Body of pancreas (tissue), 4 donors: ENCODE measurements around the gene SAMD13. TPM values are rescaled to one million over a fixed set of nuclear protein-coding genes. Genes with fewer than 3 reads are reported as not detected.

Experiments used
- ATAC-seq: fragments of 150-250 bp; one replicate; pipeline ENCODE4 v1.9.1; 2016
- DNase-seq, 4 donors: peaks; one replicate each; pipeline ENCODE4 v3.0.0-alpha.2; 2019
- H3K27ac ChIP-seq, 4 donors: fragments of 200-600 bp; sonication (generic); 1 replicate in 3 of 4; 2 replicates in 1 of 4; pipeline versions ENCODE4 v1.5.1 to v1.6.1; 2016 to 2019; ENCODE audit warnings: mild to moderate bottlenecking in 1 of 4, mixed read lengths in 1 of 4, moderate library complexity in 1 of 4
- H3K27me3 ChIP-seq, 2 donors: fragments of 200-600 bp; sonication (generic); one replicate each; pipeline ENCODE4 v1.6.0; 2016; ENCODE audit warnings: mild to moderate bottlenecking in 1 of 2
- H3K36me3 ChIP-seq, 2 donors: fragments of 200-600 bp; sonication (generic); replicated peaks in 1 of 2; 2 replicates each; pipeline ENCODE4 v1.5.1; 2016; ENCODE audit warnings: low read depth in 2 of 2; ENCODE audit not compliant: insufficient read depth in 1 of 2
- H3K4me1 ChIP-seq: fragments of 200-600 bp; sonication (generic); one replicate; pipeline ENCODE4 v1.6.0; 2016
- H3K4me3 ChIP-seq, 2 donors: fragments of 200-600 bp; sonication (generic); 1 replicate in 1 of 2; 2 replicates in 1 of 2; pipeline ENCODE4 v1.5.1; 2016 to 2019
- H3K9me3 ChIP-seq, 3 donors: fragments of 200-600 bp; sonication (generic); 1 replicate in 2 of 3; 2 replicates in 1 of 3; pipeline ENCODE4 v1.5.1; 2016
- CTCF ChIP-seq, 7 experiments: fragments of 450-650 bp in 4 of 7; fragments of 200-600 bp in 3 of 7; sonication (generic) in 3 of 7; IDR thresholded peaks; one replicate each; pipeline ENCODE4 v1.5.1; 2016 to 2019; ENCODE audit warnings: antibody characterized with exemption in 7 of 7
- POLR2A ChIP-seq, 3 donors: fragments of 450-650 bp; IDR thresholded peaks; one replicate each; pipeline ENCODE4 v1.6.1; 2016; ENCODE audit warnings: antibody characterized with exemption in 3 of 3, mild to moderate bottlenecking in 2 of 3
- WGBS, 2 donors: methylation state at CpG; one replicate each; pipeline ENCODE4 v1.1.5; 2017; 5-methylcytosine and 5-hydroxymethylcytosine counted together
- intact Hi-C: fragments of 100-400 bp; cut with DNase I; formaldehyde crosslinking; loops from one replicate; pipeline ENCODE4 v1.15.1; 2023
- total RNA-seq, 2 donors: library from RNA; depleted of rRNA; stranded (reverse); fragments of >200 nt; gene quantifications; one replicate each; pipeline ENCODE4 v1.1.0, GENCODE V29; 2016

The SAMD13 gene
- total RNA-seq, 2 donors from 2014 or later = 0.66 to 1.3 TPM

GRCh38 chr1:84356881-84357280 is 55.4 kb downstream of the SAMD13 start:
- TF ChIP-seq POLR2A (IDR thresholded peaks at IDR 0.05) = no peak
- TF ChIP-seq CTCF (IDR thresholded peaks at IDR 0.05) = no peak
- WGBS, 2 donors = 82 to 97% methylated on average over 1 of the region's 1 CpG

GRCh38 chr1:84358695-84359094 is 57.2 kb downstream of the SAMD13 start:
- Histone ChIP-seq H3K27me3 (no peaks in the 10 kb centered on the region), H3K27ac (no peak overlapping the region), H3K36me3 (no peaks in the 10 kb centered on the region), H3K9me3 (no peaks in the 10 kb centered on the region), H3K4me1 (no peaks in the 10 kb centered on the region), H3K4me3 (no peak overlapping the region)
- no peak for ATAC-seq
- no peak for DNase-seq
- 76 to 88% methylated on average over 4 of the region's 4 CpGs for WGBS, 2 donors
- TF ChIP-seq CTCF (IDR thresholded peaks at IDR 0.05) (no peak), POLR2A (IDR thresholded peaks at IDR 0.05) (no peak)
- intact Hi-C loops = no loop called here

More at GRCh38 chr1:84356881-84357280, 55.4 kb downstream of the SAMD13 start:
- Histone ChIP-seq H3K4me3 (no peak overlapping the region), H3K4me1 (no peaks in the 10 kb centered on the region), H3K36me3 (no peaks in the 10 kb centered on the region), H3K9me3 (no peaks in the 10 kb centered on the region), H3K27ac (no peak overlapping the region), H3K27me3 (no peaks in the 10 kb centered on the region)
- DNase-seq (no peak), ATAC-seq (no peak)
- intact Hi-C loops = no loop called here

GRCh38 chr1:84360316-84360715 is 58.8 kb downstream of the SAMD13 start:
- intact Hi-C loops = no loop called here
- DNase-seq = no peak
- Histone ChIP-seq H3K27ac (no peak overlapping the region), H3K4me3 (no peak overlapping the region), H3K27me3 (no peaks in the 10 kb centered on the region), H3K4me1 (no peaks in the 10 kb centered on the region), H3K9me3 (no peaks in the 10 kb centered on the region), H3K36me3 (no peaks in the 10 kb centered on the region)
- no peak for ATAC-seq
- no peak for TF ChIP-seq CTCF (IDR thresholded peaks at IDR 0.05)
- no peak for TF ChIP-seq POLR2A (IDR thresholded peaks at IDR 0.05)
- 54 to 90% methylated on average over 1 of the region's 1 CpG for WGBS, 2 donors

GRCh38 chr1:84361796-84362195 is 60.3 kb downstream of the SAMD13 start:
- H3K4me3 ChIP-seq = no peak overlapping the region
- no peak for ATAC-seq
- no peak for DNase-seq
- no peaks in the 10 kb centered on the region for H3K4me1 ChIP-seq
- H3K27me3 ChIP-seq = no peaks in the 10 kb centered on the region
- TF ChIP-seq POLR2A (IDR thresholded peaks at IDR 0.05) (no peak), CTCF (IDR thresholded peaks at IDR 0.05) (no peak)
- no peaks in the 10 kb centered on the region for H3K36me3 ChIP-seq
- no peaks in the 10 kb centered on the region for H3K9me3 ChIP-seq
- intact Hi-C loops = no loop called here
- no peak overlapping the region for H3K27ac ChIP-seq
- 94 to 98% methylated on average over 3 of the region's 3 CpGs for WGBS, 2 donors

GRCh38 chr1:84363019-84363418 is 61.5 kb downstream of the SAMD13 start:
- H3K4me1 ChIP-seq = no peaks in the 10 kb centered on the region
- H3K36me3 ChIP-seq = no peaks in the 10 kb centered on the region
- DNase-seq (peak in 1 of 4 donors; percentile 12), ATAC-seq (no peak)
- no peak overlapping the region for H3K4me3 ChIP-seq
- 46 to 52% methylated on average over 5 of the region's 5 CpGs for WGBS, 2 donors
- H3K9me3 ChIP-seq = no peaks in the 10 kb centered on the region
- intact Hi-C loops = no loop called here
- no peak overlapping the region for H3K27ac ChIP-seq
- no peaks in the 10 kb centered on the region for H3K27me3 ChIP-seq
- TF ChIP-seq POLR2A (IDR thresholded peaks at IDR 0.05) = no peak
- no peak for TF ChIP-seq CTCF (IDR thresholded peaks at IDR 0.05)
